GM12874 (cell line): Measurements from ENCODE around the gene ORC2.

Source experiments
- CTCF ChIP-seq: IDR thresholded peaks from 2 replicates; pipeline ENCODE4 v1.5.1; 2011; ENCODE audit warnings: low read depth, mild to moderate bottlenecking, control low read depth, low read length, moderate library complexity; ENCODE audit not compliant: insufficient read depth

ORC2 gene

DNA sequence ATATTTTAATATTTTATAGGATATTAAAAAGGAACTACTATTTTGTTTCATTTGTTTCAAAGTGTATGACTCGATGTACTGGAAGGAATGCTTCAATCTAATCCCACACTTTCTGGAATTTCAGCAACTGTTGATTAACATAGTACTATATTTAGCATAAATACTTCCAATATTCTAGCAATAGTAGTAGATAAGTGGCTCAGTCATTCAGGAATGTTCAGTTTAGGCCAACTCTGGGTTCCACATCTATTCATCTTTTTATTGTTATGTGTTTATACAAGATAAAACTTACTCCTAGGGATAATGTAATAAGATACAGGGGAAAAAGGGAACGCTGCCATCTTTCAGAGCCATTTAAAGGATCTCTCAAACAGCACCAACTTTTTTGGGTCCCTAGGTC, 22.3 kb upstream of the ORC2 start:
- TF ChIP-seq CTCF = no peak

- TF ChIP-seq CTCF = no peak
Measured at GRCh38 chr2:200976710-200977109, 13.2 kb upstream of the ORC2 start.

GRCh38 chr2:200975672-200976071, 12.2 kb upstream of the ORC2 start:
- TF ChIP-seq CTCF = no peak

- TF ChIP-seq CTCF = no peak
Measured at GRCh38 chr2:200968735-200969134, 5.3 kb upstream of the ORC2 start.

DNA sequence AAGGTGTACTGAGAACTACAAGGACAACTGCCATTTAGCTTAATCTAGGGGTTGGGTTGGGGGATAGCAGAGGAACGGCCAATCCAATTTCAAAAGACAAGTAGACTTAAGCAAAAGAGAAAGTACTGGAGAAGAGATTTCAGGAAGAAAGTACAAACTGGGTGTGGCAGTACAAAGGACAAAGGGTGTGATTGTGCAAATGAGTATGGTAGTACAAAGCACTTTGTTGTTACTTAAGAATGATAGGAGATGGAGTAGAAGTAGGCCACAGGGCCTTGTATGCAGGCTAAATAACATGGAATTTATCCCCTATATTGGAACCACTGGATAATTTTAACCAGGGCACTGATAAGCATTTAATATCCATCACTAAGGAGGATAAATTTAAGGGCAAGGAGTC, 4.7 kb upstream of the ORC2 start:
- TF ChIP-seq CTCF = no peak

DNA sequence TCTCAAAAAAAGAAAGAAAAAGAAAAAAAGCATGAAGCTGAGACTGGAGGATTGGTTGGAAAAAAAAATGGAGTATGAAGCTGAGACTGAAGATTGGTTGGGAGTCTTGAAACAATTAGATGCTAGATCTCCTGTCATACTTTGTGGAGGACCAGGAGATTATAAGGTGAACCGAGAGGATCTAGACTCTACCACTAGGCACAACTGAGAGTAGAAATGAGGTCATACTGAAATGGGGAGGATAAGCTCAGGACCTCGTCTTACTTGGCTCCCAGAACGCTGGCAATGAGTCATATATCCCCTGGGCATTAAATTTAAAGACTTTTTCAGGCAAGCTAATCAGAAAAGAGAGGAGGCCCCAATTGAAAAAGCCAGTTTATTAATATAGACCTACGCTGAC, 3.3 kb upstream of the ORC2 start:
- no peak for TF ChIP-seq CTCF

GRCh38 chr2:200964498-200964897, 1.0 kb upstream of the ORC2 start:
- no peak for TF ChIP-seq CTCF

DNA sequence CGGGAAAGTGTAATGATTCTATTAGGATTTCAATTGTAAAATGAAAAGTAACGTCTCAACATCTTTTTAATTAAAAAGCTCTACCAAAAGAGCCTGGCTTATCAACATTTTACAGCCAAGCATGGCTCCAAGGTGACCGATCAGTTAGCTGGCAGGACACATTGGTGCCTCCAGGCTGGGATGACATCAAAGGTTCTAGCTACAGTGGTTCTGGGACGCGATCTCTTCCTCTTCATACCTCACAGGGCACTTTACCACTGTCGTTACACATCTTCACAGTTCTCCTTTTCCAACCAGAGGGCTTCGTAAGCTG, 693 bp downstream of the ORC2 start:
- TF ChIP-seq CTCF = no peak
